Right ventricle myocardium inferior (tissue), 1 donor: ENCODE results near the gene NR1H4. TPM values are rescaled to one million over a fixed set of nuclear protein-coding genes. Genes with fewer than 3 reads are reported as not detected.
"Not testable (repeated sequence)": the region's sequence is repeated elsewhere in the genome, so short reads cannot be mapped to it uniquely, and the experiment has no call there.

Experiments used
- ATAC-seq: fragments of 200-7000 bp; cut with Tn5 transposase; one replicate; pipeline ENCODE4 v1.9.1; 2020; ENCODE audit warnings: mild to moderate bottlenecking, moderate library complexity
- DNase-seq: peaks from one replicate; pipeline ENCODE4 v3.0.0; 2021; ENCODE audit errors: missing footprints
- intact Hi-C: fragments of 100-400 bp; cut with DNase I; formaldehyde crosslinking; loops from one replicate; pipeline ENCODE4 v1.11.0; 2022
- long read RNA-seq: library from polyadenylated mRNA; unstranded; transcript quantifications from one replicate; pipeline ENCODE4 v2.0.0, GENCODE V29; 2021
- total RNA-seq: library from RNA; stranded (reverse); fragmentation: NEBNext Ultra II Directional; extraction: Animal tissue kit (Norgen Biotek cat#: 25700); gene quantifications from one replicate; pipeline ENCODE4 v1.2.1, GENCODE V29; 2021
- donor health status: DM: no; HTN: yes; CAD: no; lungs with severe emphysema.

Gene NR1H4
- total RNA-seq = not detected
- long read RNA-seq = 0 reads

- intact Hi-C loops = no loop called here
- DNase-seq (no peak), ATAC-seq (no peak)
Measured at GRCh38 chr12:100473716-100474150, at the start of gene NR1H4. TSS of gene NR1H4 (plus strand) at chr12:100473866. CDS start at chr12:100493324, 19,458 bp downstream.

DNA sequence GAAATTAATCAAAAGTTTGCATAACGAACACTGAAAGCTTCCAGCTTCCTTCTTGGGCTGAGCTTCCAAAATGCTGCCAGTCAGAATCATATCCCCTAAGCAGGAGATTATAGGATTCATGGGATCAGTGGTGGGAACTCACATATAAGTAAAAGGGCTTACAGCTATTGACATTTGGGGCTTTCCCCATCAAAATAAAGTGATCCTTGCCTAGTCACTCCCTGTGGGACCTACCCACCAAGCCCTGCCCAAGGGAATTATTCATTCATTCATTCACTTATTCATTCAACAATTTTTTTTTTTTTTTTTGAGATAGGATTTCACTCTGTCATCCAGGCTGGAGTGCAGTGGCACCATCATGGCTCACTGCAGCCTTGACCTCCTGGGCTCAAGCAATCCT, 47.5 kb upstream of the NR1H4 start:
- intact Hi-C loops = no loop called here
- ATAC-seq = no peak
- no peak for DNase-seq

DNA sequence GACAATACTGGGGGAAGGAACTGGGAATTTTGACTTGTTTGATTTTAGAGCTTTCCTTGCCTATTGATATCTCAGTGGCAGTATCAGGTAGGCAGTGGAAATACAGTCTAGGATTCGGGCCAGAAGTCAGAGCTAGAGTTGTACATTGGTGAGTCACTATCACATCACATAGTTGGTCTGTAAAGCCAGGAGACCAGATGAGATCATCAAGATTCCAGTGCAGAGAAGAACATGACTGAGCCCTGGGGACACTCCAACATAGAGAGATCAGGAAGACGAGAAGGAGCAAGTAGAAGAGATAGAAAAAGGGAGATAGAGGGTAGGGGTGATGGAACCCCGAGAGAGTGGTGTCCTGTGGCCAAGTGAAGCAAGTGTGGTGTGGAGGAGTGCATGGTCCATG, 46.6 kb upstream of the NR1H4 start:
- DNase-seq (no peak), ATAC-seq (no peak)
- intact Hi-C loops = no loop called here

GRCh38 chr12:100430251-100430650, 43.4 kb upstream of the NR1H4 start:
- DNase-seq, intact Hi-C loops, ATAC-seq: not testable (repeated sequence)

GRCh38 chr12:100433701-100434100, 40.0 kb upstream of the NR1H4 start:
- DNase-seq (no peak), ATAC-seq (no peak)
- intact Hi-C loops = no loop called here

DNA sequence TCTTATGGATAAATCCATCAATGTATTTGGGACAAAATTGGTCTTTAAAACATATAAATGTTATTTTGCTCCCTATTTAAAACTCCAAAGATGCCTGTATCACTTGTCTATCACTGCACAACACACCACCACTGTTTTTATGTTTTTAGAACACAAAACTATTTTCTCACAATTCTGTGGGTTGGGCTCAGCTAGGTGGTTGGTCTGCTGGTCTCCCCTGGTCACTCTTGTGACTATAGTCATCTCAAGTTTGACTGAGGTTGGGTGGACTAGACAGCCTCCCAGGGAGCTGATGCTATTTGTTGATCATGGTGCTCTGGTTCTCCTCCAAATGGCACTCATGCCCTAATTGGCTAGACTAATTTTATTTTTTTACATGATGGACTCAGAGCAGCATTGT, 39.5 kb upstream of the NR1H4 start:
- intact Hi-C loops = no loop called here
- DNase-seq = no peak
- no peak for ATAC-seq

- no peak for DNase-seq
- intact Hi-C loops = no loop called here
- no peak for ATAC-seq
Measured at GRCh38 chr12:100435957-100436356, 37.7 kb upstream of the NR1H4 start.

GRCh38 chr12:100437038-100437841, 36.4 kb upstream of the NR1H4 start:
- ATAC-seq (no peak), DNase-seq (no peak)
- intact Hi-C loops = no loop called here

GRCh38 chr12:100439797-100440196, 33.9 kb upstream of the NR1H4 start:
- DNase-seq = no peak
- intact Hi-C loops = no loop called here
- ATAC-seq = no peak

- DNase-seq = no peak
- no peak for ATAC-seq
- intact Hi-C loops = no loop called here
Measured at GRCh38 chr12:100442403-100442802, 31.3 kb upstream of the NR1H4 start.

DNA sequence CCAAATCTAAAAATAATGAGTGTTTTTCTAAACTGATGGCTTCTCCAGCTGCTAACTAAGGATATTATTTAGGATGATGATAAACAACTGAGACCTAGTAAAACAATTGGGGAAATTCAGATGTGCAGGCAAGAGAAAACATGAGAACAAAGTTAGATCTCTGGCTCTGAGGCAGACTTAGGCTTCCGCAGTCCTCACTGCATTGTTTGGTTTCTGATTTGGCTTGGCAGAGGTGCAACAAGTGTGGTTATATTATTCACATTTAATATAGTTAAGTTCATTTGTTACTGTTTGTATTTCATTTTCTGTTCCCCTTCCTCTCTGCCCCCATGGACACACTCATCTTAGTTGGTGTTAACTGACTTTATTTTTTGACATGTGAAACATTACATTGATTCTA, 30.2 kb upstream of the NR1H4 start:
- intact Hi-C loops = no loop called here
- no peak for DNase-seq
- no peak for ATAC-seq

DNA sequence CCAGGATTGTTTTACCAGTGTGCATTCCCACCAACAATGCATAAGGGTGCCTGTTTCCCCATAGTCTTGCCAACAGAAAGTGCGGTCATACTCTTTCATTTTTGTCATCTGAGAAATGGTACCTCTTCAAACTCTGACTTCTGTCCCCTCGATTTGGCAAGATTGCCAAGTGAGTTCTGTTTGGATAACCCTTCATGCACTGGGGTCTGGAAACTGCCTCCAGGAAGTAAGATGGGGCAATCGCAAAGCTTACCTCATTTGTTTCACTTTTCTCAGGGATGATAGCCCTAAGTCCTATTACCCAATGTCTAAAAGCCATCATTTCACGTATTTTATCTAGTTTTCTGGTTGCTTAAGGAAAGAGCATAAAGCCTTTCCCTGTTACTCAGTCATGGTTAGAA, 28.6 kb upstream of the NR1H4 start:
- intact Hi-C loops = no loop called here
- no peak for DNase-seq
- no peak for ATAC-seq

GRCh38 chr12:100447381-100447780, 26.3 kb upstream of the NR1H4 start:
- intact Hi-C loops = no loop called here
- no peak for ATAC-seq
- DNase-seq = no peak

DNA sequence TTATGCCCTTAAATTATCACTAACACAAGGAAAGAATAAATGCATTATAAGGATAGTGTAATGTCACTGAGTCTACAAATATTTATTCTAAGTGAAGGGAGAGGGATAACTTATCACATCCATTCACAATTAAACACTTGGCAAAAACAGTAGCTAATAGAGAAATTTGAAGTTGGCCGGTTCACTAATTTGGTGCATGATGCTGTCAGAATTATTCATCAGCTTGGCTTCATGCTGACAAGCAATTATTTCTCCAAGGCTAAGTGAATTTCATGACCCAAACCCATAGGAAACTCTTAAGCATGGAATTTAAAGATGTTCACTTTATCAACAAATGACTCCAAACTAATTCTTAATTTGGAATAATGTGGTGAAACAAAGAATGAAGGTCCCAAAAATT, 25.0 kb upstream of the NR1H4 start:
- intact Hi-C loops = no loop called here
- DNase-seq (no peak), ATAC-seq (no peak)

DNA sequence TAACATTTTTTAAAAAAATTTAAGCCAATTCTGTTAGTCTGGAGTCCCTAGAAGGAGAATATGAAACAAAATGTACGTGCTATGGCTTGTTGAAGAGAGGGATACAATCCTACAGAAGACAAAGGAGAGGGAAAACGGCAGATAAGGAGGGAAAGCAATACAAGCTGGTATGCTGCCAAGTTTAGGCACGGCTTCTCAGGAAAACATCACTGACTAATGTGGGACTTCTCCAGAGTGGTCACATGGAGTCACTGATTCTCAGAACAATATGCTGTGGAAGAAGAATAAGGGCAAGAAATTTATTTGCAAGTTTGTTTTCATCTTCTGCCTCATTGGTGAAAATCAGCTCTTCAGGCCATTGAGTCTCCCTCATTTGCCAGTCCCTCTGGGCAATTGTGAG, 22.9 kb upstream of the NR1H4 start:
- DNase-seq = no peak
- intact Hi-C loops = no loop called here
- no peak for ATAC-seq

- no peak for DNase-seq
- ATAC-seq = no peak
- intact Hi-C loops = no loop called here
Measured at GRCh38 chr12:100453951-100454350, 19.7 kb upstream of the NR1H4 start.

- intact Hi-C loops = no loop called here
- ATAC-seq (no peak), DNase-seq (no peak)
Measured at GRCh38 chr12:100455896-100456295, 17.8 kb upstream of the NR1H4 start.

DNA sequence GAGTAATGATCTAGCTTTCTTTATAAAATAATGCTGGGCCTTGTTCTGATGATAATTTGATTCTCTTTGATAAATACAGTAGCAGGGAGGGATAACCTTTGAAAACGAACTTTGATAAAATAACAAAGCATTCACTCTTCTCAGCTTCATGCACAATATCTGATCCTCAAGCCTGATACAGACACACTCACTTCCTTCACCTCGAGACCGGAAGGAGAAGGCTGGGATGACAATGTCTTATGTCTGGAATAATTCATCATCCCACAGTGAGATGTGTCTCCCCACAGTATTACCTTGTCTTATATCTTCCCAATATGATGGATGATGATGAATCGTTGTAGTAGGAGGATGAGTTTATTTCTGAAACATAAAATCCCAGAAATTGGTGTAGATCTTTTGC, 15.5 kb upstream of the NR1H4 start:
- no peak for ATAC-seq
- intact Hi-C loops = no loop called here
- no peak for DNase-seq

GRCh38 chr12:100460702-100461101, 13.0 kb upstream of the NR1H4 start:
- DNase-seq (no peak), ATAC-seq (no peak)
- intact Hi-C loops = no loop called here

GRCh38 chr12:100461330-100461973, 12.2 kb upstream of the NR1H4 start:
- ATAC-seq (no peak), DNase-seq (no peak)
- intact Hi-C loops = no loop called here
